GM12878 (cell line): Measurements from ENCODE around the gene CDCA8. TPM values are rescaled to one million over a fixed set of nuclear protein-coding genes. Genes with fewer than 3 reads are reported as not detected.

Experiments
- ATAC-seq: fragments of 200-7000 bp; cut with Tn5 transposase; 3 replicates; pipeline ENCODE4 v1.9.1; 2020; ENCODE audit warnings: mild to moderate bottlenecking, moderate library complexity
- BruUV-seq: library from RNA; stranded (reverse); fragments of 400-500 nt; replicated peaks from 2 replicates; lab custom pipeline; 2021; lab: Mats Ljungman, UMichigan
- CTCF ChIA-PET: fragments of 300-600 bp; sonication (Branson Sonifier 250); formaldehyde crosslinking; extraction: SDS; loops from one replicate; lab custom pipeline; 2021; ENCODE audit warnings: inconsistent platforms; lab: Yijun Ruan, JAX
- POLR2A ChIA-PET: fragments of 350-600 bp; formaldehyde crosslinking; extraction: SDS; loops from one replicate; lab custom pipeline; 2021; ENCODE audit warnings: inconsistent platforms; lab: Charles Lee
- RAD21 ChIA-PET: fragments of 300-600 bp; sonication (Branson Sonifier 250); formaldehyde crosslinking; loops from one replicate; lab custom pipeline; 2023; ENCODE audit warnings: antibody characterized with exemption; ENCODE audit not compliant: unreplicated experiment; lab: Charles Lee
- SMC1A ChIA-PET: fragments of 300-600 bp; sonication (Branson Sonifier 250); formaldehyde crosslinking; loops from one replicate; lab custom pipeline; 2023; ENCODE audit not compliant: unreplicated experiment, uncharacterized antibody; lab: Charles Lee
- DNase-seq: peaks from one replicate; pipeline ENCODE4 v3.0.0-alpha.2; 2011; ENCODE audit warnings: low read depth, low spot score
- FAIRE-seq: peaks from 3 replicates; lab custom pipeline; 2011; peaks lifted over from hg19 to GRCh38; lab: Jason Lieb, UNC
- H2AFZ ChIP-seq: 2 replicates; pipeline ENCODE4 v1.6.0; 2011; ENCODE audit warnings: low read depth, low read length, control low read depth; ENCODE audit not compliant: control insufficient read depth
- H3K27ac ChIP-seq: 2 replicates; pipeline ENCODE4 v1.5.1; 2011; ENCODE audit warnings: control low read depth; ENCODE audit not compliant: control insufficient read depth, insufficient read depth
- H3K27me3 ChIP-seq, 2 experiments: replicated peaks in 1 of 2; 2 replicates each; pipeline versions ENCODE4 v1.6.0 to v1.6.1; 2011; ENCODE audit warnings: low read length in 1 of 2; ENCODE audit not compliant: control insufficient read depth in 2 of 2, insufficient read depth in 2 of 2
- H3K36me3 ChIP-seq, 2 experiments: 2 replicates each; pipeline ENCODE4 v1.5.1; 2011; ENCODE audit warnings: low read length in 1 of 2; ENCODE audit not compliant: control insufficient read depth in 2 of 2, insufficient read depth in 2 of 2
- H3K4me1 ChIP-seq: 2 replicates; pipeline ENCODE4 v1.6.1; 2011; ENCODE audit warnings: mild to moderate bottlenecking, low read length, moderate library complexity, mixed read lengths; ENCODE audit not compliant: control insufficient read depth, insufficient read depth
- H3K4me2 ChIP-seq: 2 replicates; pipeline ENCODE4 v1.6.0; 2011; ENCODE audit warnings: control low read depth; ENCODE audit not compliant: control insufficient read depth, insufficient read depth
- H3K4me3 ChIP-seq: fragments of 200-600 bp; sonication (generic); 2 replicates; pipeline ENCODE4 v1.5.1; 2016
- H3K79me2 ChIP-seq: 2 replicates; pipeline ENCODE4 v1.6.0; 2011; ENCODE audit warnings: low read length; ENCODE audit not compliant: control insufficient read depth, insufficient read depth
- H3K9ac ChIP-seq: 2 replicates; pipeline ENCODE4 v1.8.0; 2011; ENCODE audit warnings: low read length, control low read depth, mixed read lengths; ENCODE audit not compliant: control insufficient read depth, insufficient read depth
- H3K9me3 ChIP-seq: replicated peaks from 3 replicates; pipeline ENCODE4 v1.5.1; 2011; ENCODE audit warnings: mild to moderate bottlenecking, low read length; ENCODE audit not compliant: control insufficient read depth, insufficient read depth
- H4K20me1 ChIP-seq: 2 replicates; pipeline ENCODE4 v1.6.0; 2011; ENCODE audit not compliant: control insufficient read depth, insufficient read depth
- CBX3 ChIP-seq: fragments of 200-600 bp; sonication (generic); IDR thresholded peaks from 2 replicates; pipeline ENCODE4 v1.6.1; 2016; ENCODE audit warnings: low read depth, borderline replicate concordance
- CREB1 ChIP-seq: IDR thresholded peaks from 2 replicates; pipeline ENCODE4 v1.6.1; 2012; ENCODE audit warnings: low read depth, mild to moderate bottlenecking, inconsistent platforms
- CTCF ChIP-seq, 3 experiments: IDR thresholded peaks in 2 of 3; conservative IDR thresholded peaks in 1 of 3; 2 replicates each; pipeline ENCODE4 v1.5.1; 2011; ENCODE audit warnings: low read depth in 3 of 3, low read length in 3 of 3, mild to moderate bottlenecking in 3 of 3, control low read depth in 2 of 3, moderate library complexity in 2 of 3, inconsistent platforms in 1 of 3, mixed read lengths in 1 of 3; ENCODE audit not compliant: control insufficient read depth in 2 of 3, insufficient read depth in 1 of 3; ENCODE audit errors: extremely low read depth in 1 of 3
- JUNB ChIP-seq: IDR thresholded peaks from 2 replicates; pipeline ENCODE4 v1.6.1; 2016; ENCODE audit warnings: antibody characterized with exemption, mild to moderate bottlenecking
- MEF2A ChIP-seq: IDR thresholded peaks from 2 replicates; pipeline ENCODE4 v1.6.1; 2011; ENCODE audit warnings: low read depth, mild to moderate bottlenecking, low read length, moderate library complexity; ENCODE audit not compliant: insufficient read depth
- MTA2 ChIP-seq: fragments of 450-650 bp; IDR thresholded peaks from 2 replicates; pipeline ENCODE4 v1.6.1; 2016; ENCODE audit warnings: low read depth, mild to moderate bottlenecking, moderate library complexity
- NFIC ChIP-seq: IDR thresholded peaks from 2 replicates; pipeline ENCODE4 v1.6.1; 2012; ENCODE audit warnings: low read depth, mild to moderate bottlenecking, inconsistent platforms, low read length, moderate library complexity
- PAX8 ChIP-seq: fragments of 450-650 bp; IDR thresholded peaks from 2 replicates; pipeline ENCODE4 v1.6.1; 2017; ENCODE audit warnings: mild to moderate bottlenecking, moderate library complexity
- POLR2AphosphoS5 ChIP-seq: IDR thresholded peaks from 2 replicates; pipeline ENCODE4 v1.6.1; 2011; ENCODE audit warnings: mild to moderate bottlenecking, low read length, inconsistent platforms
- WRNIP1 ChIP-seq: IDR thresholded peaks from 2 replicates; pipeline ENCODE4 v1.6.1; 2011; ENCODE audit warnings: low read depth, low read length, improper control_type of control experiment, borderline replicate concordance
- ZNF217 ChIP-seq: fragments of 450-650 bp; IDR thresholded peaks from 2 replicates; pipeline ENCODE4 v1.6.1; 2017; ENCODE audit warnings: antibody characterized with exemption, mild to moderate bottlenecking
- ZZZ3 ChIP-seq: IDR thresholded peaks from 2 replicates; pipeline ENCODE4 v1.6.1; 2011; ENCODE audit warnings: low read depth; ENCODE audit not compliant: control insufficient read depth, insufficient read length
- WGBS: methylation state at CpG from one replicate; pipeline ENCODE4 v1.1.6; 2016; ENCODE audit warnings: low lambda C conversion rate; ENCODE audit not compliant: insufficient replicate concordance, insufficient coverage; ENCODE audit errors: missing lambda C conversion rate; 5-methylcytosine and 5-hydroxymethylcytosine counted together
- in situ Hi-C: fragments of 300-500 bp; cut with MboI; formaldehyde crosslinking; loops from 9 replicates; pipeline ENCODE4 v1.14.3; 2018; ENCODE audit warnings: mixed read lengths
- intact Hi-C: fragments of 100-400 bp; cut with micrococcal nuclease; formaldehyde crosslinking; loops from one replicate; pipeline ENCODE4 v1.14.2; 2022; ENCODE audit not compliant: unreplicated experiment
- polyA plus RNA-seq, 11 experiments: library from polyadenylated mRNA; depleted of rRNA in 4 of 11; unstranded in 6 of 11; stranded (reverse) in 5 of 11; fragments of >200 nt; fragmentation: Nextera tagmentation in 4 of 11; fragmentation: Illumina TruSeq in 1 of 11; extraction: Ambion mirVana in 4 of 11; extraction: Trizol in 1 of 11; gene quantifications; 1 replicate in 1 of 11; 2 replicates in 10 of 11; pipeline versions ENCODE4 v1.2.1 to v1.2.3, GENCODE V29; 2011 to 2016; ENCODE audit warnings: inconsistent platforms in 2 of 11, missing spikeins in 2 of 11, low read depth in 1 of 11
- total RNA-seq, 4 experiments: library from RNA; depleted of rRNA in 3 of 4; stranded (reverse); fragments of >200 nt in 3 of 4; fragmentation: Illumina TruSeq in 1 of 4; extraction: Trizol in 1 of 4; gene quantifications; 2 replicates each; pipeline versions ENCODE4 v1.2.1 to v1.2.3, GENCODE V29; 2013 to 2021

CDCA8 gene
- total and polyA plus RNA-seq, 10 of the 15 experiments (the other 5 are each of a cell fraction or from before 2014, with no cell fraction given), result 21.3 to 98.1 (median 61.4) TPM

DNA sequence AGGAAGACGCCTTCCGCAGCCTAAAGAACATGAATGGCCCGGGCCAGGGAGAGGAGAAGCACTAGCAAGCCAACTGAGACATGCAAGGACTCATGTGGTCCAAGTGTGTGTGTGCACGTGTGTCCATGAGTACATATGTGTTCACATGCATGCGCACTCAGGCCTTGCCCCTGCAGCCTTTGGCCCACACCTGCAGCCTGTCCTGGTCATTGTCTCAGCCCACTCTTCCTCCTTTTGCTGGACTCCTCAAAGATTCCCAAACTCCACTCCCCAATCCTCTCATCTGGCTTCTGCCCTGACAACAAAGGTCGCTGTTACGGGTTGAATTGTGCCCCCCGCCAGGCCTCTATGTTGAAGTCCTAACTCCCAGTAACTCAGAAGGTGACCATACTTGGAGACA lies 21.9 kb downstream of the CDCA8 start:
- CTCF ChIA-PET, result no interaction called here
- no peak for TF ChIP-seq CBX3
- no peak for TF ChIP-seq ZNF217
- no peak for TF ChIP-seq NFIC
- no peak for TF ChIP-seq MTA2
- no peak for TF ChIP-seq WRNIP1
- no peak for TF ChIP-seq CTCF (IDR thresholded peaks at IDR 0.05 in 2 of 3, conservative IDR thresholded peaks at IDR 0.05 in 1 of 3; ENCODE audit: control insufficient read depth in 2 of 3, extremely low read depth in 1 of 3, insufficient read depth in 1 of 3, low read depth in 3 of 3, low read length in 3 of 3)
- TF ChIP-seq CREB1, result no peak
- no peak for TF ChIP-seq POLR2AphosphoS5
- no peak for TF ChIP-seq PAX8
- TF ChIP-seq ZZZ3, result no peak
- TF ChIP-seq MEF2A, result no peak
- TF ChIP-seq JUNB, result no peak
- TF ChIP-seq, all 136 proteins: peak for 0
- ChIA-PET RAD21 (no interaction called here), POLR2A (no interaction called here), SMC1A (no interaction called here)
- Histone ChIP-seq H3K9ac (no peak overlapping the region), H3K9me3 (no peaks in the 10 kb centered on the region), H4K20me1 (no peaks in the 10 kb centered on the region), H3K27ac (no peak overlapping the region), H3K4me1 (no peaks in the 10 kb centered on the region), H2AFZ (no peak overlapping the region), H3K27me3 (no peaks in the 10 kb centered on the region), H3K36me3 (peaks cover under 1% of the 10 kb centered on the region in 2 experiments; a peak in 3 of 4 replicates), H3K79me2 (no peaks in the 10 kb centered on the region), H3K4me3 (no peak overlapping the region), H3K4me2 (no peak overlapping the region)
- DNase-seq (no peak), FAIRE-seq (no peak), ATAC-seq (no peak)
- in situ Hi-C loops, result no loop called here
- intact Hi-C loops, result no loop called here
- WGBS, result 78% methylated on average over 8 of the region's 8 CpGs
- BruUV-seq, result no TSS peak
